Measurements from ENCODE around the gene SGSM2.

- TF ChIP-seq PLRG1 (conservative IDR thresholded peaks at IDR 0.05), result no peak
- no peak for TF ChIP-seq RFX5 (IDR thresholded peaks at IDR 0.05; ENCODE audit: low read depth, low read length)
- no peak for TF ChIP-seq ZNF773 (CRISPR knock-in tag; IDR thresholded peaks at IDR 0.05; ENCODE audit: borderline replicate concordance)
- TF ChIP-seq GABPB1 (CRISPR knock-in tag; IDR thresholded peaks at IDR 0.05), result no peak
- no peak for TF ChIP-seq ZNF337 (CRISPR knock-in tag; IDR thresholded peaks at IDR 0.05; ENCODE audit: borderline replicate concordance, low read depth)
- TF ChIP-seq HNRNPH1 (optimal IDR thresholded peaks at IDR 0.05; ENCODE audit: low read depth, low read length), result no peak
- TF ChIP-seq ZNF709 (CRISPR knock-in tag; IDR thresholded peaks at IDR 0.05), result no peak
- no peak for TF ChIP-seq CEBPZ (IDR thresholded peaks at IDR 0.05; ENCODE audit: low read length)
- TF ChIP-seq CHD2 (IDR thresholded peaks at IDR 0.05; ENCODE audit: low read depth, low read length), result no peak
- no peak for TF ChIP-seq U2AF2 (IDR thresholded peaks at IDR 0.05; ENCODE audit: low read depth, low read length)
- no peak for TF ChIP-seq ZBTB26 (CRISPR knock-in tag; IDR thresholded peaks at IDR 0.05; ENCODE audit: borderline replicate concordance)
These were observed 38.8 kb downstream of the SGSM2 start for GRCh38 chr17:2376107-2376506.

Data from HepG2 (cell line).